A549 (cell line): ENCODE results near the gene SH3RF3.

Source experiments
- CTCF ChIP-seq: fragments of >200 bp; sonication (Bioruptor Twin); formaldehyde crosslinking; IDR thresholded peaks from 3 replicates; pipeline ENCODE4 v1.5.1; 2016
- EHF ChIP-seq: fragments of 250-450 bp; sonication (Bioruptor Pico); IDR thresholded peaks from 2 replicates; pipeline ENCODE4 v1.5.0; 2020; ENCODE audit warnings: mild to moderate bottlenecking
- EP300 ChIP-seq, 2 experiments: fragments of >200 bp; sonication (Bioruptor Twin); formaldehyde crosslinking; IDR thresholded peaks; 2 replicates in 1 of 2; 3 replicates in 1 of 2; pipeline ENCODE4 v1.6.1; 2016 to 2017
- HDAC2 ChIP-seq: fragments of 200-600 bp; sonication (generic); IDR thresholded peaks from 2 replicates; pipeline ENCODE4 v1.6.1; 2016
- JUN ChIP-seq, 2 experiments: fragments of >200 bp; sonication (Bioruptor Twin); formaldehyde crosslinking; IDR thresholded peaks; 2 replicates in 1 of 2; 3 replicates in 1 of 2; pipeline ENCODE4 v1.6.1; 2016 to 2017
- JUNB ChIP-seq: fragments of >200 bp; sonication (Bioruptor Twin); formaldehyde crosslinking; IDR thresholded peaks from 2 replicates; pipeline ENCODE4 v1.6.1; 2016
- POLR2A ChIP-seq: IDR thresholded peaks from 2 replicates; pipeline ENCODE4 v1.6.1; 2012; ENCODE audit warnings: mild to moderate bottlenecking, low read length
- RFX5 ChIP-seq: fragments of 450-650 bp; IDR thresholded peaks from 2 replicates; pipeline ENCODE4 v1.7.1; 2014; ENCODE audit warnings: antibody characterized with exemption, mild to moderate bottlenecking, moderate library complexity
- SMC3 ChIP-seq: fragments of >200 bp; sonication (Bioruptor Twin); formaldehyde crosslinking; IDR thresholded peaks from 3 replicates; pipeline ENCODE4 v1.6.1; 2018; ENCODE audit warnings: inconsistent platforms

- TF ChIP-seq HDAC2 (no peak), RFX5 (no peak), CTCF (no peak), POLR2A (no peak), EP300 (IDR thresholded peaks at IDR 0.05) (no peak), SMC3 (no peak), JUNB (no peak), JUN (IDR thresholded peaks at IDR 0.05) (no peak), EHF (CRISPR knock-in tag) (no peak)
Measured at GRCh38 chr2:109523536-109524361, 394.7 kb downstream of the SH3RF3 start.
